ENCODE measurements around the gene E2F4. TPM values are rescaled to one million over a fixed set of nuclear protein-coding genes. Genes with fewer than 3 reads are reported as not detected.

The E2F4 gene
- total and polyA plus RNA-seq, 2 of the 13 experiments (the other 11 are each of a cell fraction or from before 2014, with no cell fraction given) = 84.8 to 91.2 TPM

- no peaks in the 10 kb centered on the region for H3K27me3 ChIP-seq (ENCODE audit: control insufficient read depth in 1 of 2, insufficient read depth in 2 of 2, low read length in 2 of 2)
- ATAC-seq (no peak), FAIRE-seq (no peak), DNase-seq (ENCODE audit: low spot score) (no peak)
- peaks cover 30 to 45% of the 10 kb centered on the region in 2 experiments for H3K36me3 ChIP-seq (replicated peaks in 1 of 2; ENCODE audit: control insufficient read depth in 1 of 2, insufficient read depth in 2 of 2, low read length in 2 of 2)
- CTCF ChIA-PET (ENCODE audit: low intra/inter-chr PET ratio, low total read pairs) = no interaction called here
- H3K27ac ChIP-seq (ENCODE audit: extremely low read length, insufficient read depth, low read length) = no peak overlapping the region
- WGBS (ENCODE audit: low lambda C conversion rate) = 89% methylated on average over 12 of the region's 16 CpGs
- in situ Hi-C loops (cut with HindIII; ENCODE audit: extremely low pct_ligation_motif_present, low pct_unique_long_range_greater_than_20kb) = no loop called here
- TF ChIP-seq NRL (CRISPR knock-in tag; IDR thresholded peaks at IDR 0.05; ENCODE audit: borderline replicate concordance) (0 out of 2 replicates have a peak, but pooled peaks have one; percentile 27), POLR2AphosphoS2 (IDR thresholded peaks at IDR 0.05; ENCODE audit: low read depth, low read length) (no peak)
- POLR2A ChIA-PET = interaction anchor here (0.6 to 1.4 kb wide), 3 partner anchors 10 to 30 kb away, joined by 3 to 4 read pairs (median 3); partner anchors contain the start of genes FHOD1 and TMEM208
- H3K79me2 ChIP-seq (ENCODE audit: insufficient read depth, low read length) = no peaks in the 10 kb centered on the region
- no peaks in the 10 kb centered on the region for H4K20me1 ChIP-seq (ENCODE audit: insufficient read depth, low read length)
- H3K9me3 ChIP-seq (ENCODE audit: low read length) = no peaks in the 10 kb centered on the region
- no peak overlapping the region for H3K9ac ChIP-seq (ENCODE audit: insufficient read depth, low read depth, low read length)
- no peak overlapping the region for H3K4me3 ChIP-seq (replicated peaks in 1 of 3; ENCODE audit: insufficient read depth in 1 of 3, low read depth in 2 of 3, low read length in 3 of 3)
- H3K4me2 ChIP-seq (ENCODE audit: low read depth, low read length) = no peak overlapping the region
- intact Hi-C loops (cut with micrococcal nuclease; ENCODE audit: unreplicated experiment) = no loop called here
- H2AFZ ChIP-seq (ENCODE audit: low read length) = no peak overlapping the region
- BruUV-seq (replicated peaks) = no TSS peak
- peaks cover 21% of the 10 kb centered on the region for H3K4me1 ChIP-seq (ENCODE audit: insufficient read depth, low read length)
These were observed 45.7 kb downstream of the E2F4 start for GRCh38 chr16:67237396-67238277.

GRCh38 chr16:67238278-67238575 is 46.3 kb downstream of the E2F4 start:
- Histone ChIP-seq H3K4me2 (ENCODE audit: low read depth, low read length) (no peak overlapping the region), H4K20me1 (ENCODE audit: insufficient read depth, low read length) (no peaks in the 10 kb centered on the region), H3K27ac (ENCODE audit: extremely low read length, insufficient read depth, low read length) (no peak overlapping the region), H3K79me2 (ENCODE audit: insufficient read depth, low read length) (no peaks in the 10 kb centered on the region), H3K4me1 (ENCODE audit: insufficient read depth, low read length) (peaks cover 21% of the 10 kb centered on the region), H3K27me3 (ENCODE audit: control insufficient read depth in 1 of 2, insufficient read depth in 2 of 2, low read length in 2 of 2) (no peaks in the 10 kb centered on the region), H3K9ac (ENCODE audit: insufficient read depth, low read depth, low read length) (no peak overlapping the region), H3K36me3 (replicated peaks in 1 of 2; ENCODE audit: control insufficient read depth in 1 of 2, insufficient read depth in 2 of 2, low read length in 2 of 2) (peaks cover 30 to 45% of the 10 kb centered on the region in 2 experiments), H2AFZ (ENCODE audit: low read length) (no peak overlapping the region), H3K9me3 (ENCODE audit: low read length) (no peaks in the 10 kb centered on the region), H3K4me3 (replicated peaks in 1 of 3; ENCODE audit: insufficient read depth in 1 of 3, low read depth in 2 of 3, low read length in 3 of 3) (no peak overlapping the region)
- ChIA-PET CTCF (ENCODE audit: low intra/inter-chr PET ratio, low total read pairs) (no interaction called here), POLR2A (interaction anchor here (0.6 to 1.4 kb wide), 3 partner anchors 9 to 30 kb away, joined by 3 to 4 read pairs (median 3); partner anchors contain the start of genes FHOD1 and TMEM208)
- in situ Hi-C loops (cut with HindIII; ENCODE audit: extremely low pct_ligation_motif_present, low pct_unique_long_range_greater_than_20kb) (no loop called here), intact Hi-C loops (cut with micrococcal nuclease; ENCODE audit: unreplicated experiment) (no loop called here)
- FAIRE-seq (no peak), DNase-seq (ENCODE audit: low spot score) (no peak), ATAC-seq (no peak)
- BruUV-seq (replicated peaks) = no TSS peak
- no peak for TF ChIP-seq ZNF781 (CRISPR knock-in tag; IDR thresholded peaks at IDR 0.05; ENCODE audit: borderline replicate concordance, not compliant biosample characterization)
- no peak for TF ChIP-seq ZSCAN21 (CRISPR knock-in tag; IDR thresholded peaks at IDR 0.05; ENCODE audit: borderline replicate concordance)
- TF ChIP-seq GMEB2 (CRISPR knock-in tag; IDR thresholded peaks at IDR 0.05; ENCODE audit: low read depth) = no peak
- no peak for TF ChIP-seq CCAR2 (optimal IDR thresholded peaks at IDR 0.05; ENCODE audit: low read depth, low read length)
- TF ChIP-seq ZBTB3 (CRISPR knock-in tag; IDR thresholded peaks at IDR 0.05; ENCODE audit: borderline replicate concordance, low read depth) = no peak
- TF ChIP-seq MATR3 (CRISPR knock-in tag; IDR thresholded peaks at IDR 0.05) = no peak
- no peak for TF ChIP-seq ZNF589 (CRISPR knock-in tag; conservative IDR thresholded peaks at IDR 0.05)
- TF ChIP-seq, protein P1, sequence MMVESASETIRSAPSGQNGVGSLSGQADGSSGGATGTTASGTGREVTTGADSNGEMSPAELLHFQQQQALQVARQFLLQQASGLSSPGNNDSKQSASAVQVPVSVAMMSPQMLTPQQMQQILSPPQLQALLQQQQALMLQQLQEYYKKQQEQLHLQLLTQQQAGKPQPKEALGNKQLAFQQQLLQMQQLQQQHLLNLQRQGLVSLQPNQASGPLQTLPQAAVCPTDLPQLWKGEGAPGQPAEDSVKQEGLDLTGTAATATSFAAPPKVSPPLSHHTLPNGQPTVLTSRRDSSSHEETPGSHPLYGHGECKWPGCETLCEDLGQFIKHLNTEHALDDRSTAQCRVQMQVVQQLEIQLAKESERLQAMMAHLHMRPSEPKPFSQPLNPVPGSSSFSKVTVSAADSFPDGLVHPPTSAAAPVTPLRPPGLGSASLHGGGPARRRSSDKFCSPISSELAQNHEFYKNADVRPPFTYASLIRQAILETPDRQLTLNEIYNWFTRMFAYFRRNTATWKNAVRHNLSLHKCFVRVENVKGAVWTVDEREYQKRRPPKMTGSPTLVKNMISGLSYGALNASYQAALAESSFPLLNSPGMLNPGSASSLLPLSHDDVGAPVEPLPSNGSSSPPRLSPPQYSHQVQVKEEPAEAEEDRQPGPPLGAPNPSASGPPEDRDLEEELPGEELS (CRISPR knock-in tag; IDR thresholded peaks at IDR 0.05) = no peak
- no peak for TF ChIP-seq NR1H2 (CRISPR knock-in tag; IDR thresholded peaks at IDR 0.05; ENCODE audit: borderline replicate concordance, low read depth)
- TF ChIP-seq TEAD2 (CRISPR knock-in tag; IDR thresholded peaks at IDR 0.05) = no peak
- whole genome bisulfite sequencing (ENCODE audit: low lambda C conversion rate) = 97% methylated on average over 3 of the region's 3 CpGs
